Endothelial cell of umbilical vein (primary cell): ENCODE measurements around the gene VIT.

ENCODE experiments used
- EZH2 ChIP-seq: IDR thresholded peaks from 2 replicates; pipeline ENCODE4 v1.6.1; 2012; ENCODE audit warnings: borderline replicate concordance, low read depth, mild to moderate bottlenecking, moderate library complexity, low read length, inconsistent platforms; ENCODE audit not compliant: severe bottlenecking
- FOS ChIP-seq: IDR thresholded peaks from 2 replicates; pipeline ENCODE4 v1.6.1; 2011; ENCODE audit warnings: mild to moderate bottlenecking, low read length, moderate library complexity, borderline replicate concordance; ENCODE audit not compliant: insufficient read depth
- GATA2 ChIP-seq: IDR thresholded peaks from 2 replicates; pipeline ENCODE4 v1.7.0; 2011; ENCODE audit warnings: low read depth, mild to moderate bottlenecking, moderate library complexity, mixed read lengths, low read length; ENCODE audit not compliant: insufficient read length, insufficient read depth
- JUN ChIP-seq: IDR thresholded peaks from 2 replicates; pipeline ENCODE4 v1.6.1; 2011; ENCODE audit warnings: borderline replicate concordance, low read depth; ENCODE audit not compliant: insufficient read length, insufficient read depth
- MYC ChIP-seq: IDR thresholded peaks from one replicate; pipeline ENCODE4 v1.6.1; 2011; ENCODE audit warnings: mild to moderate bottlenecking, low read depth, low read length
- POLR2A ChIP-seq: IDR thresholded peaks from 2 replicates; pipeline ENCODE4 v1.6.1; 2012; ENCODE audit warnings: low read depth, mild to moderate bottlenecking, control low read depth, low read length
- POLR2AphosphoS5 ChIP-seq: IDR thresholded peaks from 2 replicates; pipeline ENCODE4 v1.6.1; 2012; ENCODE audit warnings: low read depth, mild to moderate bottlenecking, control low read depth, low read length, moderate library complexity; ENCODE audit not compliant: insufficient read depth
- TF ChIP-seq, protein P1 (sequence below), 2 donors: IDR thresholded peaks; 1 replicate in 1 of 2; 2 replicates in 1 of 2; pipeline ENCODE4 v1.5.1; 2011; ENCODE audit warnings: low read length in 2 of 2, mild to moderate bottlenecking in 2 of 2, moderate library complexity in 2 of 2, control low read depth in 1 of 2, inconsistent platforms in 1 of 2, low read depth in 1 of 2; ENCODE audit not compliant: insufficient read depth in 1 of 2; ENCODE audit errors: extremely low read depth in 1 of 2
- TF ChIP-seq, protein P2 (sequence below): IDR thresholded peaks from 2 replicates; pipeline ENCODE4 v1.6.1; 2011; ENCODE audit not compliant: insufficient read depth, insufficient read length

DNA sequence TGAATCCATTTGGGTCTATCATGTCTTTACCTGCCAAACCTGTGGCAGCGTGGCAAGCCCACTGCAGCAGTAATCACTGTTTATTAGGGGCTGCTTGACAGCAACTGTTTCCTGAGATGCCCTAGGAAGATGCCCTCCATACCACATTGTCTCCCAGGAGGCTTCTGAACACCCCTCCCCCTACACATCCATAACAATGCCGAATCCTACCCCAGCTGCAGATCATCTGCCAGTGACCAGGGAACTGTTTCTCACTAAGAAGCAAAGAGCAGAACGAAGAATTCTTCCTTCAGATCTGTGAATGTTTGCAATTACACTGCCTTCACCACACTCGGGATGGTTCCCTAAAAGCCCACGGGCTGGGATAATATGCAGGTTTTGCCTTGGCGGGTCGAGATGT lies 127.8 kb downstream of the VIT start:
- TF ChIP-seq, protein P1, sequence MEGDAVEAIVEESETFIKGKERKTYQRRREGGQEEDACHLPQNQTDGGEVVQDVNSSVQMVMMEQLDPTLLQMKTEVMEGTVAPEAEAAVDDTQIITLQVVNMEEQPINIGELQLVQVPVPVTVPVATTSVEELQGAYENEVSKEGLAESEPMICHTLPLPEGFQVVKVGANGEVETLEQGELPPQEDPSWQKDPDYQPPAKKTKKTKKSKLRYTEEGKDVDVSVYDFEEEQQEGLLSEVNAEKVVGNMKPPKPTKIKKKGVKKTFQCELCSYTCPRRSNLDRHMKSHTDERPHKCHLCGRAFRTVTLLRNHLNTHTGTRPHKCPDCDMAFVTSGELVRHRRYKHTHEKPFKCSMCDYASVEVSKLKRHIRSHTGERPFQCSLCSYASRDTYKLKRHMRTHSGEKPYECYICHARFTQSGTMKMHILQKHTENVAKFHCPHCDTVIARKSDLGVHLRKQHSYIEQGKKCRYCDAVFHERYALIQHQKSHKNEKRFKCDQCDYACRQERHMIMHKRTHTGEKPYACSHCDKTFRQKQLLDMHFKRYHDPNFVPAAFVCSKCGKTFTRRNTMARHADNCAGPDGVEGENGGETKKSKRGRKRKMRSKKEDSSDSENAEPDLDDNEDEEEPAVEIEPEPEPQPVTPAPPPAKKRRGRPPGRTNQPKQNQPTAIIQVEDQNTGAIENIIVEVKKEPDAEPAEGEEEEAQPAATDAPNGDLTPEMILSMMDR (IDR thresholded peaks at IDR 0.05; ENCODE audit: extremely low read depth in 1 of 2, insufficient read depth in 1 of 2, low read depth in 1 of 2, low read length in 2 of 2) = no peak
- no peak for TF ChIP-seq POLR2A
- TF ChIP-seq, protein P2, sequence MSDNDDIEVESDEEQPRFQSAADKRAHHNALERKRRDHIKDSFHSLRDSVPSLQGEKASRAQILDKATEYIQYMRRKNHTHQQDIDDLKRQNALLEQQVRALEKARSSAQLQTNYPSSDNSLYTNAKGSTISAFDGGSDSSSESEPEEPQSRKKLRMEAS = no peak
- TF ChIP-seq POLR2AphosphoS5 = no peak
- TF ChIP-seq EZH2 = no peak
- no peak for TF ChIP-seq MYC
- TF ChIP-seq JUN = no peak
- TF ChIP-seq GATA2 = no peak
- no peak for TF ChIP-seq FOS
